HL-60 (cell line): ENCODE measurements around the gene DDIAS.

Source experiments
- DNase-seq, 2 experiments: peaks; one replicate each; pipeline ENCODE4 v3.0.0-alpha.2; 2010 to 2020; ENCODE audit warnings: low read depth in 1 of 2, low spot score in 1 of 2
- H3K27ac ChIP-seq: fragments of 250-450 bp; sonication (Bioruptor Pico); replicated peaks from 2 replicates; pipeline ENCODE4 v1.5.1; 2020; ENCODE audit warnings: mild to moderate bottlenecking, moderate library complexity
- H3K27me3 ChIP-seq: fragments of 250-450 bp; sonication (Bioruptor Pico); 2 replicates; pipeline ENCODE4 v1.5.1; 2021; ENCODE audit warnings: mild to moderate bottlenecking, moderate library complexity; ENCODE audit not compliant: insufficient read depth, poor library complexity, severe bottlenecking
- H3K4me3 ChIP-seq: replicated peaks from 2 replicates; pipeline ENCODE4 v1.5.1; 2011; ENCODE audit warnings: mild to moderate bottlenecking, control low read depth, low read length; ENCODE audit not compliant: insufficient read depth
- GABPA ChIP-seq: IDR thresholded peaks from 2 replicates; pipeline ENCODE4 v1.6.1; 2012; ENCODE audit warnings: low read depth
- POLR2AphosphoS5 ChIP-seq: IDR thresholded peaks from 2 replicates; pipeline ENCODE4 v1.6.1; 2012; ENCODE audit warnings: low read depth
- SPI1 ChIP-seq: IDR thresholded peaks from 2 replicates; pipeline ENCODE4 v1.6.1; 2012; ENCODE audit warnings: low read depth, mild to moderate bottlenecking, borderline replicate concordance
- TF ChIP-seq, protein P1 (sequence below): IDR thresholded peaks from one replicate; pipeline ENCODE4 v1.5.1; 2011; ENCODE audit warnings: low read length, control low read depth, inconsistent platforms; ENCODE audit not compliant: insufficient read depth
- TF ChIP-seq, protein P2 (sequence below): IDR thresholded peaks from 2 replicates; pipeline ENCODE4 v1.6.1; 2012; ENCODE audit warnings: low read depth; ENCODE audit not compliant: insufficient replicate concordance

The DDIAS gene

GRCh38 chr11:82895437-82896091, 6.0 kb upstream of the DDIAS start:
- DNase-seq: peak in 1 of 2 experiments; percentile 42
- H3K27ac ChIP-seq: no peak overlapping the region
- no peak for TF ChIP-seq GABPA
- TF ChIP-seq, protein P1, sequence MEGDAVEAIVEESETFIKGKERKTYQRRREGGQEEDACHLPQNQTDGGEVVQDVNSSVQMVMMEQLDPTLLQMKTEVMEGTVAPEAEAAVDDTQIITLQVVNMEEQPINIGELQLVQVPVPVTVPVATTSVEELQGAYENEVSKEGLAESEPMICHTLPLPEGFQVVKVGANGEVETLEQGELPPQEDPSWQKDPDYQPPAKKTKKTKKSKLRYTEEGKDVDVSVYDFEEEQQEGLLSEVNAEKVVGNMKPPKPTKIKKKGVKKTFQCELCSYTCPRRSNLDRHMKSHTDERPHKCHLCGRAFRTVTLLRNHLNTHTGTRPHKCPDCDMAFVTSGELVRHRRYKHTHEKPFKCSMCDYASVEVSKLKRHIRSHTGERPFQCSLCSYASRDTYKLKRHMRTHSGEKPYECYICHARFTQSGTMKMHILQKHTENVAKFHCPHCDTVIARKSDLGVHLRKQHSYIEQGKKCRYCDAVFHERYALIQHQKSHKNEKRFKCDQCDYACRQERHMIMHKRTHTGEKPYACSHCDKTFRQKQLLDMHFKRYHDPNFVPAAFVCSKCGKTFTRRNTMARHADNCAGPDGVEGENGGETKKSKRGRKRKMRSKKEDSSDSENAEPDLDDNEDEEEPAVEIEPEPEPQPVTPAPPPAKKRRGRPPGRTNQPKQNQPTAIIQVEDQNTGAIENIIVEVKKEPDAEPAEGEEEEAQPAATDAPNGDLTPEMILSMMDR: no peak
- TF ChIP-seq SPI1: peak; percentile 2; the same call in 1 of the 2 replicates
- no peak overlapping the region for H3K4me3 ChIP-seq
- H3K27me3 ChIP-seq: no peaks in the 10 kb centered on the region

DNA sequence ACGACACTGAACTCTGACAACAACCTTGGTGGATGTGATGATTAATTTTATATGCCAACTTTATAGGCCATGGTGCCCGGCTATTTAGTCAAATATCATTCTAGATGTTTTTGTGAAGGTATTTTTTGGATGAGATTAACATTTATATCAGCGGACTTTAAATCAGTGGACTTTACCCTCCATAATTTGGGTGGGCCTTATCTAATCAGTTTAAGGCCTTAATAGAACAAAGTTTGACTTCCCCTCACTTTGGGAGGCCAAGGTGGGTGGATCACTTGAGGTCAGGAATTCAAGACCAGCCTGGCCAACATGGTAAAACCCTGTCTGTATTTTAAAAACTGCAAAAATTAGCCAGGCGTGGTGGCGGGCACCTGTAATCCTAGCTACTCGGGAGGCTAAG, 5.4 kb upstream of the DDIAS start:
- no peak overlapping the region for H3K4me3 ChIP-seq

DNA sequence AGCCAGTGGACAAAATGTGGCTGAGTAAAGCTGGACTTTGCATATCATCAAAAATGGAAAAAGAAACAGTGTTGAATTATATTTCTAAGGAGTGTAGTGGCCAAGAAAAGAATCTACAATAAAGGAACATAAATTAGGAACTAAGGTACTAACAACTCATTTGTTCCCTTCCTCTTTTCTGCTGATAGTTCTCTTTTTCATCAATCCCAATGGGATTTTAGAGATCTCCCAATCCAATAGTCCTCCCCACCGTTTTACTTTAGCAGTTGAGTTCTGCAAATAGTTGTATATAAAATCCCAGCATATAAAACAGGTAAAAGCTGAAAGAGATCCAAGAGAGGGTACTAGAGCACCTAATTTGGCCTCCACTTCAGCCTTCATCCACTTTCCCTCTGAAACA, 3.3 kb upstream of the DDIAS start:
- H3K27me3 ChIP-seq: no peaks in the 10 kb centered on the region
- H3K4me3 ChIP-seq: no peak overlapping the region; the same call in 1 of the 2 replicates
- TF ChIP-seq, protein P2, sequence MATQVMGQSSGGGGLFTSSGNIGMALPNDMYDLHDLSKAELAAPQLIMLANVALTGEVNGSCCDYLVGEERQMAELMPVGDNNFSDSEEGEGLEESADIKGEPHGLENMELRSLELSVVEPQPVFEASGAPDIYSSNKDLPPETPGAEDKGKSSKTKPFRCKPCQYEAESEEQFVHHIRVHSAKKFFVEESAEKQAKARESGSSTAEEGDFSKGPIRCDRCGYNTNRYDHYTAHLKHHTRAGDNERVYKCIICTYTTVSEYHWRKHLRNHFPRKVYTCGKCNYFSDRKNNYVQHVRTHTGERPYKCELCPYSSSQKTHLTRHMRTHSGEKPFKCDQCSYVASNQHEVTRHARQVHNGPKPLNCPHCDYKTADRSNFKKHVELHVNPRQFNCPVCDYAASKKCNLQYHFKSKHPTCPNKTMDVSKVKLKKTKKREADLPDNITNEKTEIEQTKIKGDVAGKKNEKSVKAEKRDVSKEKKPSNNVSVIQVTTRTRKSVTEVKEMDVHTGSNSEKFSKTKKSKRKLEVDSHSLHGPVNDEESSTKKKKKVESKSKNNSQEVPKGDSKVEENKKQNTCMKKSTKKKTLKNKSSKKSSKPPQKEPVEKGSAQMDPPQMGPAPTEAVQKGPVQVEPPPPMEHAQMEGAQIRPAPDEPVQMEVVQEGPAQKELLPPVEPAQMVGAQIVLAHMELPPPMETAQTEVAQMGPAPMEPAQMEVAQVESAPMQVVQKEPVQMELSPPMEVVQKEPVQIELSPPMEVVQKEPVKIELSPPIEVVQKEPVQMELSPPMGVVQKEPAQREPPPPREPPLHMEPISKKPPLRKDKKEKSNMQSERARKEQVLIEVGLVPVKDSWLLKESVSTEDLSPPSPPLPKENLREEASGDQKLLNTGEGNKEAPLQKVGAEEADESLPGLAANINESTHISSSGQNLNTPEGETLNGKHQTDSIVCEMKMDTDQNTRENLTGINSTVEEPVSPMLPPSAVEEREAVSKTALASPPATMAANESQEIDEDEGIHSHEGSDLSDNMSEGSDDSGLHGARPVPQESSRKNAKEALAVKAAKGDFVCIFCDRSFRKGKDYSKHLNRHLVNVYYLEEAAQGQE: no peak
- TF ChIP-seq, protein P1: no peak
- TF ChIP-seq GABPA: no peak
- no peak for TF ChIP-seq POLR2AphosphoS5
- TF ChIP-seq SPI1: peak; percentile 80
- peak overlapping the region; percentile 92 for H3K27ac ChIP-seq
- DNase-seq: peak in 1 of 2 experiments; percentile 2

More for the DNA sequence above, 5.4 kb upstream of the DDIAS start:
- H3K27ac ChIP-seq: no peak overlapping the region
- DNase-seq: no peak
- no peaks in the 10 kb centered on the region for H3K27me3 ChIP-seq
- TF ChIP-seq, protein P1: no peak
- TF ChIP-seq SPI1: no peak
- TF ChIP-seq POLR2AphosphoS5: no peak
- no peak for TF ChIP-seq GABPA
- TF ChIP-seq, protein P2: no peak
